ENCODE measurements around the gene NIT1.

DNA sequence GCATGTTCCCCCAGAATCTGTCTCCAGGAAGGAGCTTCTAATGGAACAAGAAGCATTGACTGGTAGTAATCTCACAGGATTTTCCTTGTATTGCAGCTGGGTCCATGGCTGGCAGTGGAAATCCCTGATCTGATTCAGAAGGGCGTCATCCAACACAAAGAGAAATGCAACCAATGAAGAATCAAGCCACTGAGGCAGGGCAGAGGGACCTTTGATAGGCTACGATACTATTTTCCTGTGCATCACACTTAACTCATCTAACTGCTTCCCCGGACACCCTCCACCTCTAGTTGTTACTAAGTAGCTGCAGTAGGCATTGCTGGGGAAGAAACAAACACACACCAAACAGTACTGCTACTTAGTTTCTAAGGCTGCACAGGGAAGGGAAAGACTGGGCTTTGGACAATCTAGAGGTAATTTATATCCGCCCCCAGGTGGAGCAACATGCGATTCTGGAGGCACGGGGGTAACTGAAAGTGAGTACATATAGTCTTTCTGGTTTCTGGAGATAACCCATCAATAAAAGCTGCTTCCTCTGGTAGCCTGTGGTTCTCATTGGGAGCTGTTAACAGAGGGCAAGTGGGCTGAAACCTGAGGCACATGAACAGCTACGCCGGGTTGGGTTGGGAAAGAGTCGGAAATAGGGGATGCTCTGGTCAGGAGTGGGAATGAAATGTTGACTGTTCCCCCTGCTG, 40.6 kb downstream of the NIT1 start:
- TF ChIP-seq, protein P1, sequence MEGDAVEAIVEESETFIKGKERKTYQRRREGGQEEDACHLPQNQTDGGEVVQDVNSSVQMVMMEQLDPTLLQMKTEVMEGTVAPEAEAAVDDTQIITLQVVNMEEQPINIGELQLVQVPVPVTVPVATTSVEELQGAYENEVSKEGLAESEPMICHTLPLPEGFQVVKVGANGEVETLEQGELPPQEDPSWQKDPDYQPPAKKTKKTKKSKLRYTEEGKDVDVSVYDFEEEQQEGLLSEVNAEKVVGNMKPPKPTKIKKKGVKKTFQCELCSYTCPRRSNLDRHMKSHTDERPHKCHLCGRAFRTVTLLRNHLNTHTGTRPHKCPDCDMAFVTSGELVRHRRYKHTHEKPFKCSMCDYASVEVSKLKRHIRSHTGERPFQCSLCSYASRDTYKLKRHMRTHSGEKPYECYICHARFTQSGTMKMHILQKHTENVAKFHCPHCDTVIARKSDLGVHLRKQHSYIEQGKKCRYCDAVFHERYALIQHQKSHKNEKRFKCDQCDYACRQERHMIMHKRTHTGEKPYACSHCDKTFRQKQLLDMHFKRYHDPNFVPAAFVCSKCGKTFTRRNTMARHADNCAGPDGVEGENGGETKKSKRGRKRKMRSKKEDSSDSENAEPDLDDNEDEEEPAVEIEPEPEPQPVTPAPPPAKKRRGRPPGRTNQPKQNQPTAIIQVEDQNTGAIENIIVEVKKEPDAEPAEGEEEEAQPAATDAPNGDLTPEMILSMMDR (IDR thresholded peaks at IDR 0.05): no peak
- TF ChIP-seq POLR2A (IDR thresholded peaks at IDR 0.05): no peak
